ENCODE data around the gene AK8. TPM values are rescaled to one million over a fixed set of nuclear protein-coding genes. Genes with fewer than 3 reads are reported as not detected.

AK8 gene
- total and polyA plus RNA-seq, 2 experiments from 2014 or later = 0.70 to 0.83 TPM

DNA sequence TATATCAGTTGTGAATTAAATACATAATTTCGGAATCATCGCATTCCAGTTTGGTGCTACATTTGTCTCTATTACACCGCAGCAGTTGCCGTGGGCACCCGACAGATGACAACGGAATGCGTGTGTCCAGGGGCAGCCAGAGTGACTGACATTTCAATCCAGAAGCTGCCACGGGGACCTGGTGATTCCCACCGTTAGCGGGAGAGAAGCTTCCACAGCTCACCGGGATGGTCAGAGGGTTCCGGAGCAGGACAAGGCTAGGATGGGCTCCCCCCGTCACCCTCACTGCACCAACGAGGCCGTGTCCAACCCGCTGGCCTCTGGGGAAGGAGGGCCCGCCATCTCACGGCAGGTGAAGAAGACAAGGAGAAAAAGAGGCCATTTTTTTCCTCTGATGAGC, 121.1 kb downstream of the AK8 start:
- Histone ChIP-seq H3K9me3 (ENCODE audit: low read depth) (no peaks in the 10 kb centered on the region), H3K4me1 (ENCODE audit: low read depth) (peaks cover 7% of the 10 kb centered on the region), H3K27ac (no peak overlapping the region), H3K36me3 (no peaks in the 10 kb centered on the region), H3K27me3 (peaks cover 6% of the 10 kb centered on the region), H3K4me3 (no peak overlapping the region)
- no peak for DNase-seq (ENCODE audit: low read depth in 1 of 2, low spot score in 1 of 2)
- TF ChIP-seq, protein P1, sequence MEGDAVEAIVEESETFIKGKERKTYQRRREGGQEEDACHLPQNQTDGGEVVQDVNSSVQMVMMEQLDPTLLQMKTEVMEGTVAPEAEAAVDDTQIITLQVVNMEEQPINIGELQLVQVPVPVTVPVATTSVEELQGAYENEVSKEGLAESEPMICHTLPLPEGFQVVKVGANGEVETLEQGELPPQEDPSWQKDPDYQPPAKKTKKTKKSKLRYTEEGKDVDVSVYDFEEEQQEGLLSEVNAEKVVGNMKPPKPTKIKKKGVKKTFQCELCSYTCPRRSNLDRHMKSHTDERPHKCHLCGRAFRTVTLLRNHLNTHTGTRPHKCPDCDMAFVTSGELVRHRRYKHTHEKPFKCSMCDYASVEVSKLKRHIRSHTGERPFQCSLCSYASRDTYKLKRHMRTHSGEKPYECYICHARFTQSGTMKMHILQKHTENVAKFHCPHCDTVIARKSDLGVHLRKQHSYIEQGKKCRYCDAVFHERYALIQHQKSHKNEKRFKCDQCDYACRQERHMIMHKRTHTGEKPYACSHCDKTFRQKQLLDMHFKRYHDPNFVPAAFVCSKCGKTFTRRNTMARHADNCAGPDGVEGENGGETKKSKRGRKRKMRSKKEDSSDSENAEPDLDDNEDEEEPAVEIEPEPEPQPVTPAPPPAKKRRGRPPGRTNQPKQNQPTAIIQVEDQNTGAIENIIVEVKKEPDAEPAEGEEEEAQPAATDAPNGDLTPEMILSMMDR (IDR thresholded peaks at IDR 0.05; ENCODE audit: low read depth, low read length) = no peak

DNA sequence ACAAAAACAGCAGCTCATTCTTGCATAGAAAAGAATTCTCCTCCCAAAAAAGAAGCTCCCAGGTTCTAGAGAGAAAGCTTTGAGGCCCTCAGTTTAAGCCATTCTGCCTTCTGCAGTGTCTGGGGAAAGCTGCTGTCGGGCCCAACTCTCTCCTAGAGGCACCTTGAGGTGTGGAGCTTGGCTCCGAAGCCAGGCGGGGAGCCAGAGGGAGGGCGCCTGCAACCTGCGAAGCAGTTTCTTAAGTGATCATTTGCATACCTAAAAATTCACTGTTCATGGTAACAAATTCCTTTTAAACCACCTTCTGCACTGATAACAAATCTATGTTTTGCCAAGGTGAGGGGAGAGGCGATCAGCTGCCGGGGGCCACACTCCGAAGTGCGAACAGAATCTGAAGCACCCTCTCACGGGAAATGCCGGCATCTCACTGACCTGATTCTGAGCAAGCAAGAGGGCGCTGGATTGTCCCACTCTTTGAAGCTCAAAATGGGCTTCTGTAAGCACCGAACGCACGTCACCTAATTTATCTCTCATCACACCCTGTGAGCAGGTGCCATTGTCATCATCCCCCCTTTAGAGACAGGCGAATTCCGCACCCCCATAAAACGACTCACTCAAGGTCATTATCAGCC, 121.8 kb downstream of the AK8 start:
- TF ChIP-seq, protein P1 (IDR thresholded peaks at IDR 0.05; ENCODE audit: low read depth, low read length) = no peak
- no peak overlapping the region for H3K4me3 ChIP-seq
- H3K27ac ChIP-seq = peak overlapping the region; percentile 16
- H3K27me3 ChIP-seq = peaks cover 6% of the 10 kb centered on the region
- no peaks in the 10 kb centered on the region for H3K9me3 ChIP-seq (ENCODE audit: low read depth)
- H3K4me1 ChIP-seq (ENCODE audit: low read depth) = peaks cover 7% of the 10 kb centered on the region
- H3K36me3 ChIP-seq = no peaks in the 10 kb centered on the region
- peak in 1 of 2 donors; percentile 27 for DNase-seq (ENCODE audit: low read depth in 1 of 2, low spot score in 1 of 2)

DNA sequence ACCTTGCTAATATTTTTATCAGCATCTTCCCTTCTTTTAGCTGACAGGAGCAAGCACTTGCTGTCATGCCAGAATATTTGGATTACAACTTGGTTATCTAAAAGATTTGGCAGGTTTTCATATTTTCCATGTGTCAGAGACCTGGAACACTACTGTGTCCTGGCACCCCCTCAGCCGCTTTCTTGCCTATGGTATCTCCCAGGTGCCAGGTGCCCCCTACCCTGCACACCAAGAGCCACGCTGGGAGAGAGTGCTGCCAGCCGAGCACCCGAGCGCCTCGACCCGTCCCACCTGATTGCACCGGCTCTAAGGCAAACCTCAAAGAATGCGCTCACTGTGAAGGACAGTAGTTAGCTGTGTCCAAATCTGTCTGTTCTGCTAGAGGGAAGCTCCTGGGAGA, 123.0 kb downstream of the AK8 start:
- Histone ChIP-seq H3K4me3 (no peak overlapping the region), H3K27ac (no peak overlapping the region), H3K36me3 (no peaks in the 10 kb centered on the region), H3K9me3 (ENCODE audit: low read depth) (no peaks in the 10 kb centered on the region), H3K27me3 (peaks cover 6% of the 10 kb centered on the region), H3K4me1 (ENCODE audit: low read depth) (peaks cover 7% of the 10 kb centered on the region)
- TF ChIP-seq, protein P1 (IDR thresholded peaks at IDR 0.05; ENCODE audit: low read depth, low read length) = no peak
- DNase-seq (ENCODE audit: low read depth in 1 of 2, low spot score in 1 of 2) = no peak

DNA sequence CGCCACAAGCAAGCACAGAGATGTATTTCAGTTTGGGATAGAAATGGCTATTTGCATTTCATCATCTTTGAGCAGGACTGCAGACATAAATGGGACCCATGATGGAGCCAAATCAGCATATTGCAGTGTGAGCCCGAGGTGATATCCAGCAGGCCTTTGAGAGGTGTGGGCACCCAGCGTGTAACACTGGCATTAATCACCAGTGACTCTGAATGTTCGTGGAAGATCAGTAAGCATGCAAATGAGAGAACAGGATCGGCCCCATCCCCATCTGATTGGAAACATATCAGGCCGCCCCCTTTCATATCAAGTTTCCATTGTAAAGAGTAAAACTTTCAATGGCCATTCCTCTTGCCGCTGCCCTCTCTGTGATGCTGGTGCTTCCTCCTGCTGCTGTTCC, 123.8 kb downstream of the AK8 start:
- Histone ChIP-seq H3K36me3 (no peaks in the 10 kb centered on the region), H3K9me3 (ENCODE audit: low read depth) (no peaks in the 10 kb centered on the region), H3K27me3 (peaks cover 6% of the 10 kb centered on the region), H3K4me3 (no peak overlapping the region), H3K4me1 (ENCODE audit: low read depth) (peaks cover 7% of the 10 kb centered on the region), H3K27ac (no peak overlapping the region)
- no peak for DNase-seq (ENCODE audit: low read depth in 1 of 2, low spot score in 1 of 2)
- TF ChIP-seq, protein P1 (IDR thresholded peaks at IDR 0.05; ENCODE audit: low read depth, low read length) = no peak

DNA sequence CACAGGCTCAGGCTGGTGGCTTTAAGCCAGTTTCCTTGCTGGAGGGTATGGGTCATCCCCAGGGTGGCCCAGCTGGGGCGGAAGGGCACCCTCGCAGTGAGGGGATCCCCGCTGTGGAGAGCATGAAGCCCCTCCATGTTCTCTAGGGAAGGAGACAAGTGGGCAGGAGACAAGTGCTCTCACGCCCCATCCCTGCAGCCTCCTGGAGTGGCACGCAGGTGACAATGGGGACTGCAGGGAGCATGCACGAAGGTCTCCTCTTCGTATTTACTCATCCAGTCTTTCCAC, 124.5 kb downstream of the AK8 start:
- no peak overlapping the region for H3K4me3 ChIP-seq
- TF ChIP-seq, protein P1 (IDR thresholded peaks at IDR 0.05; ENCODE audit: low read depth, low read length) = no peak
- H3K4me1 ChIP-seq (ENCODE audit: low read depth) = peaks cover 7% of the 10 kb centered on the region
- no peaks in the 10 kb centered on the region for H3K9me3 ChIP-seq (ENCODE audit: low read depth)
- no peak for DNase-seq (ENCODE audit: low read depth in 1 of 2, low spot score in 1 of 2)
- H3K27ac ChIP-seq = no peak overlapping the region
- no peaks in the 10 kb centered on the region for H3K36me3 ChIP-seq
- peaks cover 6% of the 10 kb centered on the region for H3K27me3 ChIP-seq
